ENCODE measurements around the gene CYP24A1. TPM values are rescaled to one million over a fixed set of nuclear protein-coding genes. Genes with fewer than 3 reads are reported as not detected.

The CYP24A1 gene
- total and polyA plus RNA-seq, 2 of the 13 experiments (the other 11 are each of a cell fraction or from before 2014, with no cell fraction given), result 9.4 to 32.7 TPM

GRCh38 chr20:54194724-54195438, 21.1 kb upstream of the CYP24A1 start (continued):
- no peak for TF ChIP-seq IRX3 (CRISPR knock-in tag; IDR thresholded peaks at IDR 0.05; ENCODE audit: borderline replicate concordance, low read depth)
- TF ChIP-seq ZNF572 (CRISPR knock-in tag; IDR thresholded peaks at IDR 0.05), result no peak
- no peak for TF ChIP-seq SP1 (IDR thresholded peaks at IDR 0.05)
- peak; percentile 39; the same call in 1 of the 2 replicates for TF ChIP-seq SP1 (CRISPR knock-in tag; IDR thresholded peaks at IDR 0.05)
- TF ChIP-seq HMG20A (CRISPR knock-in tag; IDR thresholded peaks at IDR 0.05; ENCODE audit: borderline replicate concordance), result peak; percentile 100
- no peak for TF ChIP-seq LBX2 (CRISPR knock-in tag; IDR thresholded peaks at IDR 0.05; ENCODE audit: borderline replicate concordance)
- TF ChIP-seq FOXA3 (CRISPR knock-in tag; IDR thresholded peaks at IDR 0.05), result peak; percentile 98
- peak; percentile 87 for TF ChIP-seq KAT8 (CRISPR knock-in tag; IDR thresholded peaks at IDR 0.05)

DNA sequence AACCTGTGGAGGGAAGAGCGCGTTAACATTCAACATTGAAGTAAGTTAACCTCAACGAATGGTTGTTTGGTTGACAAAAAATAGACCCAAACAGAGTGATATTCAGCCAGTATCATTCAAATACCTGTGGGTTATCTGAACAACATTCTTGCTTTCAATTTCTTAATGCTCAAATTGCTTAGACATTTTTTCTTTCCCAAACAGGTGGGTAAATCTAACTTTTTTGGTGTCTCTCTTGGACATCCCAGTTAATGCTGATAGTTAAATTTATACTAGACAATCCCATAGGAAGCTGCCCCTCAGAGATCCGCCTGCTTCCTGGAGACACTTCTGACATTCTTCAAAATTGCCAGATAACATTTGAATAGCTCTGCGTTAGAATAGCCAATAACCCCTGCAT, 20.0 kb upstream of the CYP24A1 start:
- POLR2A ChIA-PET, result interaction anchor here (1.0 to 3.6 kb wide), 17 partner anchors 14 to 393 kb away, joined by 3 to 149 read pairs (median 11); partner anchors contain the start of genes BCAS1, CYP24A1 and PFDN4
- Histone ChIP-seq H3K9me3 (ENCODE audit: low read length) (no peaks in the 10 kb centered on the region), H2AFZ (ENCODE audit: low read length) (no peak overlapping the region), H3K9ac (ENCODE audit: insufficient read depth, low read depth, low read length) (no peak overlapping the region), H3K27me3 (ENCODE audit: control insufficient read depth in 1 of 2, insufficient read depth in 2 of 2, low read length in 2 of 2) (no peaks in the 10 kb centered on the region), H3K36me3 (replicated peaks in 1 of 2; ENCODE audit: control insufficient read depth in 1 of 2, insufficient read depth in 2 of 2, low read length in 2 of 2) (no peaks in the 10 kb centered on the region), H3K4me1 (ENCODE audit: insufficient read depth, low read length) (peaks cover 47% of the 10 kb centered on the region), H3K79me2 (ENCODE audit: insufficient read depth, low read length) (no peaks in the 10 kb centered on the region), H3K4me3 (replicated peaks in 1 of 3; ENCODE audit: insufficient read depth in 1 of 3, low read depth in 2 of 3, low read length in 3 of 3) (no peak overlapping the region), H3K4me2 (ENCODE audit: low read depth, low read length) (no peak overlapping the region), H4K20me1 (ENCODE audit: insufficient read depth, low read length) (no peaks in the 10 kb centered on the region), H3K27ac (ENCODE audit: extremely low read length, insufficient read depth, low read length) (no peak overlapping the region)
- in situ Hi-C loops (cut with HindIII; ENCODE audit: extremely low pct_ligation_motif_present, low pct_unique_long_range_greater_than_20kb), result loop anchor here (10.0 kb wide), 1 partner anchor 59 kb away; no protein-coding TSS in a partner anchor
- FAIRE-seq (peak; percentile 15), ATAC-seq (no peak), DNase-seq (ENCODE audit: low spot score) (no peak)
- no TSS peak for BruUV-seq (replicated peaks)
- WGBS (ENCODE audit: low lambda C conversion rate), result 88% methylated on average over 5 of the region's 5 CpGs
- CTCF ChIA-PET (ENCODE audit: low intra/inter-chr PET ratio, low total read pairs), result interaction anchor here (0.8 to 6.9 kb wide), 3 partner anchors 43 to 90 kb away, joined by 3 to 92 read pairs (median 3); no protein-coding TSS in a partner anchor
- intact Hi-C loops (cut with micrococcal nuclease; ENCODE audit: unreplicated experiment), result loop anchor here (1.0 to 2.0 kb wide), 5 partner anchors 17 to 91 kb away; no protein-coding TSS in a partner anchor
- no peak for TF ChIP-seq KDM2A (CRISPR knock-in tag; IDR thresholded peaks at IDR 0.05; ENCODE audit: borderline replicate concordance, low read depth)
- no peak for TF ChIP-seq MXI1 (IDR thresholded peaks at IDR 0.05; ENCODE audit: borderline replicate concordance, low read depth, low read length)
- no peak for TF ChIP-seq GATAD2A (CRISPR knock-in tag; IDR thresholded peaks at IDR 0.05)
- no peak for TF ChIP-seq THYN1 (CRISPR knock-in tag; IDR thresholded peaks at IDR 0.05; ENCODE audit: borderline replicate concordance, low read depth)
- TF ChIP-seq CBX1 (IDR thresholded peaks at IDR 0.05; ENCODE audit: low read depth), result no peak
- TF ChIP-seq KLF9 (CRISPR knock-in tag; IDR thresholded peaks at IDR 0.05; ENCODE audit: low read depth), result no peak
- no peak for TF ChIP-seq HDAC2 (CRISPR knock-in tag; IDR thresholded peaks at IDR 0.05)
- TF ChIP-seq POGZ (CRISPR knock-in tag; IDR thresholded peaks at IDR 0.05), result no peak
- TF ChIP-seq, protein P1, sequence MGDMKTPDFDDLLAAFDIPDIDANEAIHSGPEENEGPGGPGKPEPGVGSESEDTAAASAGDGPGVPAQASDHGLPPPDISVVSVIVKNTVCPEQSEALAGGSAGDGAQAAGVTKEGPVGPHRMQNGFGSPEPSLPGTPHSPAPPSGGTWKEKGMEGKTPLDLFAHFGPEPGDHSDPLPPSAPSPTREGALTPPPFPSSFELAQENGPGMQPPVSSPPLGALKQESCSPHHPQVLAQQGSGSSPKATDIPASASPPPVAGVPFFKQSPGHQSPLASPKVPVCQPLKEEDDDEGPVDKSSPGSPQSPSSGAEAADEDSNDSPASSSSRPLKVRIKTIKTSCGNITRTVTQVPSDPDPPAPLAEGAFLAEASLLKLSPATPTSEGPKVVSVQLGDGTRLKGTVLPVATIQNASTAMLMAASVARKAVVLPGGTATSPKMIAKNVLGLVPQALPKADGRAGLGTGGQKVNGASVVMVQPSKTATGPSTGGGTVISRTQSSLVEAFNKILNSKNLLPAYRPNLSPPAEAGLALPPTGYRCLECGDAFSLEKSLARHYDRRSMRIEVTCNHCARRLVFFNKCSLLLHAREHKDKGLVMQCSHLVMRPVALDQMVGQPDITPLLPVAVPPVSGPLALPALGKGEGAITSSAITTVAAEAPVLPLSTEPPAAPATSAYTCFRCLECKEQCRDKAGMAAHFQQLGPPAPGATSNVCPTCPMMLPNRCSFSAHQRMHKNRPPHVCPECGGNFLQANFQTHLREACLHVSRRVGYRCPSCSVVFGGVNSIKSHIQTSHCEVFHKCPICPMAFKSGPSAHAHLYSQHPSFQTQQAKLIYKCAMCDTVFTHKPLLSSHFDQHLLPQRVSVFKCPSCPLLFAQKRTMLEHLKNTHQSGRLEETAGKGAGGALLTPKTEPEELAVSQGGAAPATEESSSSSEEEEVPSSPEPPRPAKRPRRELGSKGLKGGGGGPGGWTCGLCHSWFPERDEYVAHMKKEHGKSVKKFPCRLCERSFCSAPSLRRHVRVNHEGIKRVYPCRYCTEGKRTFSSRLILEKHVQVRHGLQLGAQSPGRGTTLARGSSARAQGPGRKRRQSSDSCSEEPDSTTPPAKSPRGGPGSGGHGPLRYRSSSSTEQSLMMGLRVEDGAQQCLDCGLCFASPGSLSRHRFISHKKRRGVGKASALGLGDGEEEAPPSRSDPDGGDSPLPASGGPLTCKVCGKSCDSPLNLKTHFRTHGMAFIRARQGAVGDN (CRISPR knock-in tag; IDR thresholded peaks at IDR 0.05), result no peak
- TF ChIP-seq ZKSCAN8 (CRISPR knock-in tag; IDR thresholded peaks at IDR 0.05; ENCODE audit: borderline replicate concordance), result no peak
- TF ChIP-seq NCOA5 (CRISPR knock-in tag; IDR thresholded peaks at IDR 0.05), result no peak
